PFSK-1 (cell line): Measurements from ENCODE around the gene ARHGAP25.

Experiments
- POLR2AphosphoS5 ChIP-seq: IDR thresholded peaks from 2 replicates; pipeline ENCODE4 v1.6.1; 2012; ENCODE audit warnings: low read depth, mild to moderate bottlenecking, control low read depth, low read length, moderate library complexity
- REST ChIP-seq, 2 experiments: IDR thresholded peaks; 2 replicates each; pipeline versions ENCODE4 v1.6.1 to v1.8.0; 2011 to 2012; ENCODE audit warnings: low read depth in 2 of 2, low read length in 2 of 2, control low read depth in 1 of 2, inconsistent platforms in 1 of 2, mild to moderate bottlenecking in 1 of 2, moderate library complexity in 1 of 2; ENCODE audit not compliant: insufficient read depth in 1 of 2
- SIN3A ChIP-seq: IDR thresholded peaks from 2 replicates; pipeline ENCODE4 v1.6.1; 2012; ENCODE audit warnings: mild to moderate bottlenecking, low read length, moderate library complexity, borderline replicate concordance; ENCODE audit not compliant: insufficient read depth
- TAF1 ChIP-seq: IDR thresholded peaks from 2 replicates; pipeline ENCODE4 v1.6.1; 2012; ENCODE audit warnings: low read length, control low read depth, borderline replicate concordance; ENCODE audit not compliant: insufficient read depth

- TF ChIP-seq REST (IDR thresholded peaks at IDR 0.05; ENCODE audit: insufficient read depth in 1 of 2, low read depth in 2 of 2, low read length in 2 of 2) (no peak), SIN3A (no peak), POLR2AphosphoS5 (no peak), TAF1 (no peak)
Observed at GRCh38 chr2:68744366-68744912, 9.8 kb downstream of the ARHGAP25 start.
